Stimulated activated CD4-positive, alpha-beta T cell treated with anti-CD3 and anti-CD28 coated beads, Interleukin-12 subunit alpha, Interleukin-12 subunit beta, amount 100 ng/mL, for 48 hours (primary cell): ENCODE results near the gene PRSS53.

Source experiments
- DNase-seq, 3 donors: peaks; one replicate each; pipeline ENCODE4 v3.0.0-alpha.2; 2020; ENCODE audit warnings: low read depth in 2 of 3, low spot score in 1 of 3

Gene PRSS53

GRCh38 chr16:31099860-31100638 is 11.3 kb upstream of the PRSS53 start:
- no peak for DNase-seq

GRCh38 chr16:31094424-31095120 is 5.8 kb upstream of the PRSS53 start, which contains the start of gene VKORC1:
VKORC1 (minus strand) TSS chr16:31094797; CDS start chr16:31094729, 68 bp downstream.
- peak; percentile 83 to 89 (median 88) for DNase-seq

- no peak for DNase-seq
Observed at GRCh38 chr16:31094088-31094423, 5.3 kb upstream of the PRSS53 start.

- DNase-seq = no peak
Observed at GRCh38 chr16:31093132-31093703, 4.5 kb upstream of the PRSS53 start.

- DNase-seq = no peak
Observed at GRCh38 chr16:31092330-31092729, 3.6 kb upstream of the PRSS53 start.

- DNase-seq = no peak
Observed at GRCh38 chr16:31090540-31090939, 1.8 kb upstream of the PRSS53 start.

GRCh38 chr16:31089199-31089598 is 456 bp upstream of the PRSS53 start:
- DNase-seq = no peak

GRCh38 chr16:31087971-31088370 is 772 bp downstream of the PRSS53 start:
- no peak for DNase-seq

GRCh38 chr16:31087481-31087880 is 1.3 kb downstream of the PRSS53 start:
- DNase-seq = no peak

- DNase-seq = no peak
Observed at GRCh38 chr16:31086629-31086906, 2.2 kb downstream of the PRSS53 start.

GRCh38 chr16:31085873-31086628 is 2.7 kb downstream of the PRSS53 start:
- DNase-seq = no peak

GRCh38 chr16:31085411-31085810 is 3.3 kb downstream of the PRSS53 start:
- no peak for DNase-seq

- no peak for DNase-seq
Observed at GRCh38 chr16:31084584-31085302, 4.0 kb downstream of the PRSS53 start.

- no peak for DNase-seq
Observed at GRCh38 chr16:31083981-31084380, 4.8 kb downstream of the PRSS53 start.

GRCh38 chr16:31083556-31083955 is 5.2 kb downstream of the PRSS53 start:
- DNase-seq = no peak

GRCh38 chr16:31083081-31083480 is 5.7 kb downstream of the PRSS53 start:
- DNase-seq = no peak

- DNase-seq = no peak
Observed at GRCh38 chr16:31082368-31083045, 6.2 kb downstream of the PRSS53 start.

- DNase-seq = no peak
Observed at GRCh38 chr16:31081428-31082351, 7.1 kb downstream of the PRSS53 start.

GRCh38 chr16:31080756-31081419 is 7.9 kb downstream of the PRSS53 start:
- no peak for DNase-seq
